ENCODE results near the gene TOPORS.

Gene TOPORS

DNA sequence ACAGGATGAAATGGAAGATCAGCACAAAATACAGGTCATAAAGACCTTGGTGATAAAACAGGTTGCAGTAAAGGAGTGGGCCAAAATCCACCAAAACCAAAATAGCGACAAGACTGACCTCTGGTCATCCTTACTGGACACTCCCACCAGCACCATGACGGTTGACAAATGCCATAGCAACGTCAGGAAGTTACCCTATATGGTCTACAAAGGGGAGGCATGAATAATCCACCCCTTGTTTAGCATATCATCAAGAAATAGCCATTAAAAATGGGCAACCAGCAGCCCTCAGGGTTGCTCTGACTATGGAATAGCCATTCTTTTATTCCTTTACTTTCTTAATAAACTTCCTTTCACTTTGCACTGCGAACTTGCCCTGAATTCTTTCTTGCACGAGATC is 26.6 kb upstream of the TOPORS start:
- H3K4me3 ChIP-seq (ENCODE audit: low read depth, low read length), result no peak overlapping the region
- TF ChIP-seq CTCF (IDR thresholded peaks at IDR 0.05; ENCODE audit: low read depth, low read length), result no peak
- DNase-seq (ENCODE audit: low read depth, low spot score), result no peak
- in situ Hi-C loops (cut with HindIII; ENCODE audit: low sequenced_read_pairs), result no loop called here

DNA sequence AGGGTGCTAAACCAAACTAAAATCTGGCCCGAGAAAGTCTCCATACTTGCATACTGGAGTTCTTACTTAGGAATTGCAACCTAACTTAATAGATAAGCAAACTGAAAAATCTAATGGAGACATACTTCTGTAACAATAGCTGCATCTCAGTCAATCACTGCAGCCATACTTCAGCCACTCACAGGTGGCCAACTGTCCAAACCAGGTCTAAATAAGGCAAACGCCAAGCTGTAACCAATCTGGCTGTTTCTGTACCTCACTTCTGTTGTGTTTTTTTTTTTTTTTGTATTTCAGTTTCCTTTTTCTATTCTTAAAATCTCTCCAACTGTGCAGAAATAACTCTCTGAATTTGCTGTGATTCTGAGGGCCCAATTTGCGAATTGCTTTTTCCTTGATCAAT is 24.9 kb upstream of the TOPORS start:
- no peak for TF ChIP-seq CTCF (IDR thresholded peaks at IDR 0.05; ENCODE audit: low read depth, low read length)
- no peak for DNase-seq (ENCODE audit: low read depth, low spot score)
- in situ Hi-C loops (cut with HindIII; ENCODE audit: low sequenced_read_pairs), result no loop called here
- H3K4me3 ChIP-seq (ENCODE audit: low read depth, low read length), result no peak overlapping the region

DNA sequence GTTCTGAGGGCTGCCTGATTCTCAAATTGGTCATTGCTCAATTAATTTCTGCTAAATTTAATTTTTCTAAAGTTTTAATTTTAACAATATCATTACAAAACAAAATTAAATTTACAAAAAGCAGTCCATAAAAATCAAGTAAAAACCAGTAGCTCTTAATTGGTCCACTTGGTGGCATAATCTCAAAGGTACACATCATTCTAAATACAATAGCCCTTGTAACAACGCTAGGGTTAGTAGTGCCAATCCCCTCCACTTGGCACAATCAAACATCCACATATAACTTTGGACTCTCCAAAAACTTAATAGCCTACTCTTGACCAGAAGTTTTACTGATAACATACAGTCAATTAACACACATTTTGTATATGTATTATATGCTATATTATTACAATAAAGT is 22.5 kb upstream of the TOPORS start:
- DNase-seq (ENCODE audit: low read depth, low spot score), result no peak
- no peak overlapping the region for H3K4me3 ChIP-seq (ENCODE audit: low read depth, low read length)
- TF ChIP-seq CTCF (IDR thresholded peaks at IDR 0.05; ENCODE audit: low read depth, low read length), result no peak
- in situ Hi-C loops (cut with HindIII; ENCODE audit: low sequenced_read_pairs), result no loop called here

DNA sequence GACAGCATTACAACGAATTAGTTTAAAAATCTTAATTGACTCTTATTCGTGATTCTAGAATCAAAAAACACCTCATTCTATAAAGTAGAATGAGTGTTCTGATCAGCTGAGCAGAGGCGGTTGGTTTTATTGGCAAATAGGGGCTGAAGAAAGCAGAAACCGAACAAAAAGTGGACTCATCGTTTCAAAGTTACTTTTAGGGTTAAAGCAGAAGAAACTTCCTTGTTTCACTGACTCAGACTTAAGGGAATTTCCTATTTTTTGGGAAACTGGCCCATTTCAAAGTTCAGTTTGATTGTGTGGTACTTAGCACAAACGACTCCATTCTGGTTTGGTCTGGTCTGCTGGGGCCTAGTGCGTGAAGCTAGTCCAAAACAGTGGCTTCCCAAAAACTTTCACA is 21.4 kb upstream of the TOPORS start:
- DNase-seq (ENCODE audit: low read depth, low spot score), result no peak
- in situ Hi-C loops (cut with HindIII; ENCODE audit: low sequenced_read_pairs), result no loop called here
- no peak for TF ChIP-seq CTCF (IDR thresholded peaks at IDR 0.05; ENCODE audit: low read depth, low read length)
- H3K4me3 ChIP-seq (ENCODE audit: low read depth, low read length), result no peak overlapping the region

DNA sequence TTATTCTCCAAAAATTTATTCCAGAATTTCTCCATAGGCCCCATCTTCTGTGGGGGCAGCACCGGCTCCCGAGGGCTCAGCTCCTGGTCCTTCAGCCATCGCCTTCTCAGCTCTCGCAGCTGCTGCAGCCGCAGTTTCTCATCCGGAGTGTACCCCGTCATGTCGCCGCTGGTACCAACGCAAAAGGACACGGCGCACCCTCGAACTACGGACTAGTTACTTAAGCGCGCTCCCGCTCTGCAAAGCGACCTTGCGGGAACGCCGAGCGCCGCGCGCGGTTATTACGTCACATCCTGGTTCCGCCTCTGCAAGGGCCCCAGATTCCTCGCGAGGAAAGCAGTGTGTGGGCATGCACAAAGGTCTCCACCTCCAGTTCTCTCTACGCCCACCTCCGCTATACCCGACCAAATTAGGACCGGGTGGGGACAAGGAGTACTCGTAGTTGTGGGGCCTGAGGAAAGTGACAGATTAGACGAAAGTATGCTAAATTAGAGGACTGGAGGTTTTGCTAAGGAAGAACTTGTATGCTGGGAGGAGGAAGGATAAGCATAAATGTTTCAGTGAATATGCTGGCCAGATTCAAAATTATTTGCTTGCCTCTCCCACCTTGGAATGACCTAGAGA is 20.6 kb upstream of the TOPORS start, which contains the start of gene NDUFB6:
NDUFB6 (minus strand) TSS at position 260 of the 624 bp plus-strand sequence; CDS start at position 161, 99 bp downstream.
- no peak for TF ChIP-seq CTCF (IDR thresholded peaks at IDR 0.05; ENCODE audit: low read depth, low read length)
- in situ Hi-C loops (cut with HindIII; ENCODE audit: low sequenced_read_pairs), result no loop called here
- H3K4me3 ChIP-seq (ENCODE audit: low read depth, low read length), result peak within 1 kb of the TSS; percentile 100
- DNase-seq (ENCODE audit: low read depth, low spot score), result peak; percentile 95

- H3K4me3 ChIP-seq (ENCODE audit: low read depth, low read length), result peak overlapping the region; percentile 100
- in situ Hi-C loops (cut with HindIII; ENCODE audit: low sequenced_read_pairs), result no loop called here
- peak; percentile 73 for TF ChIP-seq CTCF (IDR thresholded peaks at IDR 0.05; ENCODE audit: low read depth, low read length)
- peak; percentile 78 for DNase-seq (ENCODE audit: low read depth, low spot score)
Observed at GRCh38 chr9:32571969-32572899, 19.8 kb upstream of the TOPORS start.

Measured in astrocyte of the spinal cord (primary cell).